HG03064 (cell line): Measurements from ENCODE around the gene FEZ2.
A peak's percentile ranks its signal among the peaks of the same experiment; 100 is the strongest.

Experiments
- ATAC-seq: cut with Tn5 transposase; IDR thresholded peaks from one replicate; pipeline ENCODE4 v1.9.1; 2021; ENCODE audit warnings: low read depth; ENCODE audit not compliant: unreplicated experiment

The FEZ2 gene

DNA sequence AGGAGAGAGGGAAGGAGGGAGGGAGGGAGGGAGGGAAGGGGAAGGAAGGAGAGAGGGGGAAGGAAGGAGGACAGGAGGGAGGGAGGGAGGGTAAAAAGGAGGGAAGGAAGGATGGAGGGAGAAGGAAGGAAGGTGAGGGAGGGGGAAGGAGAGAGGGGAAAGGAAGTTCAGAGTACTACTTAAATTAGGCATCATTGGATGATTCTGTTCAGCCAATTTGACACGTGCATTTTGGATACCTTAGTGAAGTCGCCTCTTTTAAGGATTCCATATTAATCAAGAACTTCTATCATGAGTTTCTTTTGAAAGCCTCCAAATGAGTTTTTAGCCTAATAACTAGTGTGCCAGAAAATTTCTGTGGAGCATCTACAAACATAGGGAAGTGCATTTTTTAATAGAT, 62.9 kb downstream of the FEZ2 start:
- no peak for ATAC-seq

DNA sequence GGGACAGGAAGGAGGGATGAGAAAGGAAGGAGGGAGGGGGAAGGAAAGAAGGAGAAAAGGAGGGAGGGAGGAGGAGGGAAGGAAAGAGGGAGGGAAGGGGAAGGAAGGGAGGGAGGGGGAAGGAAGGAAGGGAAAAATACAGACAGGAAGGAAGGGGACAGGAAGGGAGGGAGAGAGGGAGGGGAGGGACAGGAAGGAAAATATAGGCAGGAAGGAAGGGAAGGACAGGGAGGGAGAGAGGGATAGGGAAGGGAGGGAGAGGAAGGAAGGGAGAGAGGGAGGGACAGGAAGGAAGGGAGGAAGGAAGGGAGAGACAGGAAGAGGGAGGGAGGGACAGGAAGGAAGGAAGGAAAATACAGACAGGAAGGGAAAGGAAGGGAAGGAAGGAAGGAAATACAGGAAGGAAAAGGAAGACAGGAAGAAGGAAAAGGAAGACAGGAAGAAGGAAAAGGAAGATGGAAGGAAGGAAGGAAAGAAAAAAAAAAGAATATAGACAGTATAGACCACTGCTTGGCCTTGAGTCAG, 63.6 kb downstream of the FEZ2 start:
- no peak for ATAC-seq

DNA sequence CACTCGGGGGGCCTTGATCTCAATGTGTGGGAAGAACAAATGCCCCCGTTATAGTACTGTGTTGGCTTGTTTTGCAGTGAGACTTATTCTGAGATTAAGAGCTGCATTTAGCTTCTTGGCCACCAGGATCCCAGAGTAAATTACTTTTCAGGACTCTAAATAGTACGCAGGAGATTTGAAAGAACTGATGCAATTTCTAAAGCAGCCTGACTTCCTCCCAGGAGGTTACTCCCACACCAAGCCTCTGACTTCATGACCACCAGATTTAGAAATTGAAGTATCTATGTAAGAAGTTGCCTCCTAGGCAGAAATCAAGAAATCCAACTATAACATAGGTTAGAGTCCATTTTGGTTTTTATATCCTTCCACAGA, 67.0 kb downstream of the FEZ2 start:
- no peak for ATAC-seq

DNA sequence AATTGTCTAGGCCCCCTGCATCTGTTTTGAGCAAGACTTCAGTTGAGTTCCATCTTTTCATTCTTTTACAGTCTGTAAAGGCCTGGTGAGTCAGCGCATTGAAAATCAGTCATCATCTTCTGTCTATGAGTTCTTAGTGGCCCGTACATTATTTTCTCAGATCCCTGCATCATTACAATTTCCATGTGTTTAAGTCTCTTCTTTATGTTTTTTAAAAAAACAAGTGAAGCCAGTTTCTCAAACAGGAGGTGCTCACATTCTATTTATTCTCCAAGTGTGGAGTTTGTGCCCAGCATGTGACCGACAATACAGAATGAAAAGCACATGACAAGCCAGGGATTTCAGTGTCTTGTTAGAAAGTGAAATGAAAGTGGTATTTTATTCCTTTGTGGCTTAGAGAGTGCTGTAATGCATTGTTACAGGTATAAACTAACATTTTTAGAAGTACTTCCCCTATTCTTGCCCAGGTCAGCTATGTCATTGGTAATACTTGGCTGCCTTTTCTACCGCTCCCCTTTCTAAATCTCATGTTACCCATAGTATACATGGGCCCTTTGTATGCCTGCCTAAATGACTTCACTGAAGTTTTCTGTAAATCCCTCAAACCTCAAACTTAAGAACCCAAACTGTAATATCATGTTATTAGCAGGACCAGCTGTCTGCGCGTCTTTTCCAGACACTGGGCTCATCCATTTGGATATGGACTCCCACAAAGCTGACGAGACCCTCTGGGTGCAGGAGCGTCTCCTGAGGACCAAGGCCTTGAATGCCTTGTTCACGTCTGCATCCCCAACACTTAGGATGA, 67.6 kb downstream of the FEZ2 start:
- peak; percentile 76 for ATAC-seq

DNA sequence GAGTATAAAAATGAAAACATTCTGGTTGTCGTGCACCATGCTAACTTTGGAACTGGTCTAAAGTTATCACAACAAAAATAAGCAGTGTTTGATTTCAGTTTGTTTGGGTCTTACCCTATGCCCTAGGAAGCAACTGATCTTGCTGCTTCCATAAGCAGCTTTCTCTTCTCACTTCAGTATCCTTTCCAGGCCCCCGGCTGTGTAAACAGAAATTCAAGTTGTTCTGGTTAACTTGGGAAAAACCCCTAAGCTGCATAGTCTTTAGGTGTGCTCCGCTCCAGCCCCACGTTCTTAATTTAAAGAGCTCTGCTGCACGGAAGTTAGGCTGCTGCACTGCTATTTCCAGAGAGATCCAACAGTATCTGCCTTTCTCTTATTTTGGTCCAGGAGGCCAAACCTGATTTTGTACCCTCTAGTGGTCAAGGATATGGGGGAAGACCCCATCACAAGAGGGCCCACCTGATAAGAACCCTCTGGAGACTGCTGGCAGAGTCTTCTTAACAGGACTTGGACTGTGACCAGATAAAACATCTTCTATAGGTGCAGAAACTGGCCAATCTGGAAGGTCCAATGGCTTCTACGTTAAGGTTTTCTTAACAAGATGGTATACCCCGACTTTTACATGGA, 69.1 kb downstream of the FEZ2 start:
- peak; percentile 7 for ATAC-seq

DNA sequence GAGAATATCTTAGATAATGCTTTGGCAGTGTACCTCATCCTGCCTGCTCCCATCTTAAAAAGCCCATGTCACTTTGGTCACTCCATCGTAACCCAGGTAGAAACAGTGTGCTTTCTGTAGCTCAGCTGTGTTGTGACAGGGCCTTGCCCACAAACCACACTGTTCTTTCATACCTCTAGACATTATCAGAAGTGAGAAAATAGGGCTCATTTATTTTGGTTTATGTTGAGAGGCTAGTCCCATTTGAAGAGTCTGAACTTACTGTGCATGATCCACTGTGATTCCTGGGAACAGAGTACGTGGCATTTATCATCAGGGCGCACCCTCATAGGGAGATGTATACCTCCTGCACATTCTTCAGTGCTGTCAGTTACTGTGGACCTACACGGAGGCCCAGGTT, 69.7 kb downstream of the FEZ2 start:
- peak; percentile 72 for ATAC-seq

DNA sequence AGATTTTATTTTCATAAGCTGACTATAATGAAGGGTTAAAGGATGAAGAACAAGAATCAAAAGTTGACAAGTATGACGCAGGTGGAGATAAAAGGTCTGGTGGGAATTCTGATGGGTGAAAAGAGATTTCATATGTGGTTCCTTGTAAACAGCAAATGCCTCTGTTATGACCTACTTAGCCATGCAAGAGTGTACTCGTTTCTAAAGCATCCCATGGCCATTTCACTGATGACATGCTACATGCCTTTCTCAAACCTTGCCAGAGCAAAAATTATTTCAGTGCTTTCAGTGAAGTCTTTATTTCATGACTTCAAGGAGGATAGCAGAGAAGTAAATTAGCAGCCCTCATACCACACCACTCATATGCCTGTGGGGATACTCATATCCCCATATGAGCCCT, 71.7 kb downstream of the FEZ2 start:
- ATAC-seq, result no peak

DNA sequence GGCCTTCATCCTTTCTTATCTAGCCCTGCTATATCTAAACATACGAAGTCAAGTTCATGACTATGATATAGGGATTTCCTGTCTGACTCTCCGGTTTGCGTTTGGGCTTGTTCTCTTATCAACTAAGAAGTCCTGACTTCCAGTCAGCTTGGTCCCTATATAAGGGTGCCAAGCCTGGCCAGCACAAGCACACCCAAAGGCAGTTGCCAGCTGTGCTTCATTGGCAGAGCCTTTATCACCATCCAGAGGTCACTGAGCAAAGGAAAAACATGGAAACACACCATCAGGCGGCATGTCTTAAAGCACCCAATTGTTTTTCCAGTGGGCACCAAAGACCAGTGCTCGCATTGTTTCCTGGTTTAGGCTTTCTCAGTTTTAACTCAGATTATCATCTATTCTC, 72.7 kb downstream of the FEZ2 start:
- ATAC-seq, result no peak

DNA sequence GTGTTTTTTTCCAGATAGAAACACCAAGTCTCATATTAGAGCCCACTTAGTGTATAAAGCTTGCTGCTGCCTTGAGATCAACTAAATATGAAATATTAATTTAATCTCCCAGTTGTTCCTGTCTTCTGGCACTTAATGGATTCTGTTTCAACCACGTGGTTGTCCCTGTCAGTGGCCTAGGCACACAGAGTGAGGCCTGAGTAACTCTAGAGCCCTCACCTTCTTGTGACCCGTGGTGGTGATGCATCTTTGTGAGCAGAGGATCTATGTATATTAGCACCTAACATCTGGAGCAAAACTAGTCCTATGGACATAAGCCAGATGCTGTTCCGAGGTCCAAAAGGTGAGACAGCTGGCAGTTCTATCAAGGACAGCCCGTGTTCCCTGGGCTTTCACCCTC, 74.8 kb downstream of the FEZ2 start:
- no peak for ATAC-seq

DNA sequence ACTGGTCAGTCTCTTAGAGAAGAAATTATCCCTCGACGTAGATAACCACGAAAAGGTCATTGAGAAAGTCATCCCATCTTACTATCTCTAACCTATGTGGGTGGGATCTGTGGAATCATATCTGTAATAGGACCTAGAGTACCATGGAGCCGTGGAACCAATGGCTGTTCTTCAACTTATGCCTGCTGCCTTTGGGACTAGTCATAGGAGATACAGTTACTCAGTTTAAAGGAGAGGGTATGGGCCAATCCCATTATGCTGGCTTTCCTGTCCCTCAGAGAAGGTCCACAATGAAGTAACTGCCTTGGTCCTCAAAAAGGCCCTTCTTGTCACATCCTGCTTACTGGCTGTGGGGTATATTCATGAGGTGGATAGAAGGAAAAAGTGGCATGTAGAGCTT, 77.5 kb downstream of the FEZ2 start:
- ATAC-seq, result no peak

DNA sequence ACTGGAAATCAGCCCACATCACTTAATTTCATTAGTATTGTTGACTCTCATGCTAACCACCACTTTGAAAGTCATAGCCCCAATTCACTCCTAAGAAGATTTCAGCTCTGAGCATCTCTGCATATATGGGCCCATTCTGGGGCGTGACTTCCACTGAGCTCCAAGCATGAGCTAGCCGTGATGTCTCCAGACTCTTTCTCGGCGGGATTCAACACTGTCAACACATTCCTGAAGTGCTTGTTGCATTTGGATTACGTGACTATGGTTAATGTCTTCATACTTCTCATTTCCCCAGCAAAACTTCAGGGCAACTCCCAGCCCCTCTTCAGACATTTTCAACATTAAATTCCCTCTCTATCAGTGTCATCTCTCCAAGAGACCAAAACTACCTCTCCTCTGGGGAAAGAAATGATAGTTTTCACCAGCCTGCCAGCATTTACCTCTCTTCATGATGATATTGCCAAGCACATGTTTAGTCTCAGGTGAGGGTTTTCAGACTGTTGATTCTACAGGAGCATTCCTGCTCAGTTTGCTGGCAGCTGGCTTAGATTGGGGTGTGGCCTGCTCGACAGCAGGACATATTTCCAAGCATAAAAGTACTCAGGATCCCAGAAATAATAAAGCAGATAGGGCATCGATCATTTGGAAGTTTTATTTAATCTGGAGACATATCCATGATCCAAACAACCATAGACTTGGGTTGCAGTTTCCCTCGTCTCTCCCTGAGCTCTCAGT, 81.7 kb downstream of the FEZ2 start:
- ATAC-seq, result no peak

DNA sequence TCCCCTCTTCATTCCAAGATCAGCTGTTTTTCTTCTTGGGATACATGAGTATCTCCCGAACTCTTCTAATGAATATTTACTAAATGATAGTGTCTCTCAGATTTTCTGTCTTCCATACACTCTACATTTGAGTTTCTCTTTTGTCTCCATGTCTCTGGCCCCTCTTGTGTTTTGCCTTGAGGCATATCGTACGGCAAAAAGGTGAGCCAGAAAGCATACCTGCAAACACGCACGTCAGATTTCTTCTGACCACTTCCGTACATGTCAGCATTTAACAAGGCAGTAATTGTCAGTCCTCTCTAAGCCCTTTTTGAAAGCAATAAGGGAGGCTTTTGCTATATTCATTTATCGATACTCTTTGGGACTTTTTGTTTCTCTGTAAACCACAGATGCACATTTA, 82.4 kb downstream of the FEZ2 start:
- ATAC-seq, result no peak

DNA sequence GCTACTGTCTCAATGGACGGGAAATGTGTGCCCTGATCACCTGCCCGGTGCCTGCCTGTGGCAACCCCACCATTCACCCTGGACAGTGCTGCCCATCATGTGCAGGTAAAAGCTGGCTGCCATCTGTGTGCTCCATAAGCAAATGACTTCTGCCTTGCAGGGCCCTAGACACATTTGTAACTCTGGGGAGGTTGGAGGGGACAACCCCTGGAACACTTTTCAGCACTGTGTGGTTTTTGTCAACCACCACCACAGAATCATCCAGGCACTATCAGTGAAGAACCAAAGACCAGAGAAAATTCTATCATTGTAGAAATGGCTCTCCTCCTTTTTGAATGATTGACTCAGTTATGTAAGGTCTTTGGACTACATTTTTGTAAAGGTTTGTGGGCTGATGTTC, 84.3 kb downstream of the FEZ2 start:
- no peak for ATAC-seq

DNA sequence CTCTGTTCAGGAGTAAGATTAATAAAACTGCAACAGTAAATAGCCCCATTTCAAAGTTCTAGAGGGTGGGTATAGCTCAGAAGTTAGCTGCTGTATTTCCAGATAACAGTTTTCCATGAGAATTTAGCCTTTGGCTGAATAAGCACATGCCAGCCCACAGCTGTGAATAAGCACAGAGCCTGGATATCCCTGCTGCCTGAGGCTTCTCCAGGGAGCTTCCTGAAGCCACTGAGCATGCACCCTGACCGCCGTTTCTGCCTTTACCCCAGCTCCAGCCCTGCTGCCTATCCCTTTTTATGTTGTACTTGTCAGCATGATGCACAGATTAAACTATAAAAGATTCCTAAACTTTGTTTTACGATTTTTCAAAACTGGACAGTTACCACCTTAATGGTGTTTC, 85.3 kb downstream of the FEZ2 start:
- ATAC-seq, result no peak

DNA sequence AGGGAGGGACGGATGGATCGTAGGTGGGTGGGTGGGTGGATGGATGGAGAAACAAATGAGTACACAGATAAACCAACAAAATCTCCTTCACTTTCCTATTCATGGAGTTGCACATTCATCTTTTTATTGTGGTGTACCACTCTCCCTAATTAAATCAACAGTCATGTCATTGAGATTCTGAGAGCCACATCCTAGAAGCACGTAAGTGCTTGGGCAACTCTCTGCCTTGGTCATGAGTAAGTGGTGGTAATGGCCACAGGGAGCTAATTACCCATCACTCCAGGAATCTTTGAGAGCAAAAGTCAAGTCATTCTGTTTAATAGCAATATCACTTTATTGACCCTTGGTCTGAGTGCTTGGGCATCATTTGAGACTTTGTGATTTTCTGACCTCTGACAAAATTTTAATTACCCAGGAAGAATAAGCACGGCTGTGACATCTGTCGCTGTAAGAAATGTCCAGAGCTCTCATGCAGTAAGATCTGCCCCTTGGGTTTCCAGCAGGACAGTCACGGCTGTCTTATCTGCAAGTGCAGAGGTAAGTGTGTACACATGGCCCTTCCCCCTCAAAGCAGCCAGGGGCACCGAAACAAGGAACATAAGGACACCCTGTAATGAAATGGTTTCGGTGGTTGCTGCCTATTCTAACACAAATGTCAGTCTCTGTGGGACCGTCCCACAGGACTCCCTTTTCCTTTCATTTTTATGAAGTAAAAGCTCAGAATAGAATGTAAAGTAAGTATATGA, 85.9 kb downstream of the FEZ2 start:
- no peak for ATAC-seq

DNA sequence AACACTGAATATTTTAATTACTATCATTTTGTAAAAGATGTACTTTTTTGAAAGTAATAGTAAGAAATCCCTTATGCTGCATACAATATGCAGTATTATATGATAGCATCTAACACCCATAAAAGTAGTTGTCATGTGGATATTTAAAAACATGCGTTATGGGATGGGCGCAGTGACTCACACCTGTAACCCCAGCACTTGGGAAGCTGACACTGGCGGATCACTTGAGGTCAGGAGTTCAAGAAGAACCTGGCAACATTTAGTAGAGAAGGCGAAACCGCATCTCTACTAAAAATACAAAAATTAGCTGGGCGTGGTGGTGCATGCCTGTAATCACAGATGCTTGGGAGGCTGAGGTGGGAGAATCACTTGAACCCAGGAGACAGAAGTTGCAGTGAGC, 88.9 kb downstream of the FEZ2 start:
- no peak for ATAC-seq

DNA sequence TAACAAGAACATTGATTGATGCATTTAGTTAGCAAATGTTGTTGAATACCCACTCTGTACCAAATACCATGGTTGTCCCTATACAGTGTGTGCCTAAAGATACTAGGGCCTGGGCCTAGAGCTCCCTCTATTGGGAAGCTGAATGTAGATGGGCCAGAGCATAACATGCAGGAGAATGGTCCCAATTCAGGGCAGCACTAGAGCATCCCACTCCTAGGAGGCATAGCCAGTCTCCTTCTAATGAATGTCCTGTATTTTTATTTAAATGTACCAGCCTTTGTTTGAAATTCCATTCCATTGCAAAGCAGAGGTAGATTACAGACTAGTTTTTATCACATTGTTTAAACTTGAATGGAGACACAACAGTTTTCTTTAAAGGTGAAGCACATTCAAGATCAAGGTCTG, 90.6 kb downstream of the FEZ2 start:
- ATAC-seq, result peak; percentile 95
